A204.1 (cell line): ENCODE measurements around the gene FRY.
"Not testable (repeated sequence)": the region's sequence is repeated elsewhere in the genome, so short reads cannot be mapped to it uniquely, and the experiment has no call there.

Source experiments
- FAIRE-seq: peaks from 2 replicates; lab custom pipeline; 2012; peaks lifted over from hg19 to GRCh38; lab: Jason Lieb, UNC

FRY gene

DNA sequence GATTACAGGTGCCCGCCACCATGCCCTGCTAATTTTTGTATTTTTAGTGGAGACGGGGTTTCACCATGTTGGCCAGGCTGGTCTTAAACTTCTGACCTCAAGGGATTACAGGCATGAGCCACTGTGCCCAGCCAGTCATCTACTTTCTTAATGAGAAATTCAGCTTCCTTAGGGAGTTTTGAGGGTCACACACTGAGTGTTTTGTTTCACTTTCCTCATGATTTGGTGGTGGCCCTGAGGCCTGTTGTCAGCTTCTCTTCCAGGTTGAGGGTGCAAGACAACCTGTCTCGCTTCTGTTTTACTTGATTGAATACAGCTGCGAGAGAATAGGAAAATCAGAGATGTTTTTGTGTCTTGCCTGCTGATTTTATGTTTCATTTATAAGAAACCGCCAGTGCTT lies 9.9 kb downstream of the FRY start:
- FAIRE-seq = no peak

DNA sequence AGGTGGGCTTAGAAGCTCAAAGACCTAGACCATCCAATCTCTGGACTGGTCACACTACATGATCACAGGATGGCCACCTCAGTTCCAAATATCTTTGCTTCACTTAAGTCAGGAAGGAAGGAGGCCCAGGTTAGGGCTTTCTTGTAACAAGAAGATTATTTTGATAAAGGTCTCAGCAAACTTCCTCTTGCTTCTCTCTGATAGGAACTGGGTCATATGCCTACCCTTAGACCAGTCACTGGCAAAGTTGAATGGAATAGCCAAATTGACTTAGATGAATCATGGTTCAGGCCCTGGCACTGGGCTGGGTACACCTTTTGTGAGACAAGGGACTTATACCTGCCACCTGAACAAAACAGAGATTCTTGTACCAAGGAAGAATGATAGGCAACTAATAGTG lies 11.0 kb downstream of the FRY start:
- no peak for FAIRE-seq

- no peak for FAIRE-seq
These were observed 12.9 kb downstream of the FRY start for GRCh38 chr13:32044446-32044845.

- FAIRE-seq = no peak
These were observed 14.0 kb downstream of the FRY start for GRCh38 chr13:32045537-32045936.

DNA sequence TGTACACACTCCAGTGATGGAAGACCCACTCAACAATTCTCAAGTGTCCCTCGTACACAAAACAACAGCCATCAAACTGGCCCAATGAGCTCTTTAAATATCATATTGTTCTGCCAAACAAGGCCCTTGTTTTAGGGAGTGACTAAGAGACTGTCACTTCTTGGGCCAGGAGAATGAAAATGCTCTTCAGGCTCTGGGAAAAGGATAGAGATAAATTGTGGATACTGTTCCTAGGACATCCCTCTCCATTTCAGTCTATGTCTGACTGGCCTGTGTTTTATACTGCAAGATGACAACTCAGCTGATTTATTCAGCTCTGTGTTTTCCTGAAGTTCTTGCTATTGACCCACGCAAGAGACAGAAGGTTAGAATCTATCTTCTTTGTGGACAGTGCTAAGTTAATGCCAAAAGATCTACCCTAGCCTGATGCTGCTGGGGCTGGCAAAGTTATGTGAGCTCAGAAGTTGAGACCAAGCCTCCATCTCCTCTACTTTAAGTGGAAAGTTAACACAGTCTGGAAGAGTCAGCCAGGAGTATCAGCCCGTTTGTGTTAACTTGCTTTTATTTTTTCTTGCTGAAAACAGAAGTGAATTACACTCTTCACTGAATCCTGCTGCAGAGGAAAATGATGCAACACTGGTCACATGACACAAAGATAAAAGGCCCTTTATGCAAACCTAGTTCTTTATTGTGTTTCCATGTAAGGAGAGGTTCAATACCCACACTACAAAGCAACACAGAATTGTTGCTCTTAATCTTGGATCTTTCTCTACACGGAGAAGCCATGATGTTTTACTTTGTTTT lies 14.6 kb downstream of the FRY start:
- no peak for FAIRE-seq

- no peak for FAIRE-seq
These were observed 15.5 kb downstream of the FRY start for GRCh38 chr13:32047088-32047487.

DNA sequence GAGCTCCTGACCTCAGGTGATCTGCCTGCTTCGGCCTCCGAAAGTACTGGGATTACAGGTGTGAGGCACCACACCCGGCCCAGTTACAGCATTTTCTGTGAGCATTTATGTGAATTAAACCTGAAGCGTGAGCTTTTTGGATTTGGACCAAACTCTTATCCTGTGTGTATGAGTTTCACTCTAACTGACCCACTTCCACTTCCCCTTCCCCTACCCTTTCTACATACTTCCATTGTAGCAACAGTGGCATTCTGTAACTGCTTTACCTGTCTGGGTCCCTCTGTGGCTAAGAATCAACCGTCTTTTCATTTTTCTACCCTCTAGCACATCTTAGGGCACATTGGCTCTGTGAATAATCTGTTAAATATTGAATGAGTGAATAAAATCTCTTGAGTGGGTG lies 16.2 kb downstream of the FRY start:
- no peak for FAIRE-seq

- FAIRE-seq = no peak
These were observed 17.2 kb downstream of the FRY start for GRCh38 chr13:32048816-32049215.

- no peak for FAIRE-seq
These were observed 19.6 kb downstream of the FRY start for GRCh38 chr13:32051156-32051555.

- FAIRE-seq = no peak
These were observed 24.7 kb downstream of the FRY start for GRCh38 chr13:32056316-32056715.

DNA sequence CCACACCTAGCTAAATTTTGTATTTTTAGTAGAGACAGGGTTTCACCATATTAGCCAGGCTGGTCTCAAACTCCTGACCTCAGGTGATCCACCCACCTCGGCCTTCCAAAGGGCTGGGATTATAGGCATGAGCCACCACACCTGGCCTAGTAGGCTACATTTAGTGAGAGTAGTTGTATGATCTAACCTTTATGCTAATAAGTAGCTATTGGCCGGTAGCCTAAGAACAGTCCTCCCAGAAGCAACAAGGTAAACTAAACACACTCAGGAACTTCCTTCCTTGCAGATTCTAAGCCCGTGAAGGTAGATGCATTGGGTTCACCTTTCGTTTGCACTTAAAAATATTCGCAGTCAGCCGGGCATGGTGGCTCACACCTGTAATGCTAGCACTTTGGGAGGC lies 25.8 kb downstream of the FRY start:
- FAIRE-seq = not testable (repeated sequence)

DNA sequence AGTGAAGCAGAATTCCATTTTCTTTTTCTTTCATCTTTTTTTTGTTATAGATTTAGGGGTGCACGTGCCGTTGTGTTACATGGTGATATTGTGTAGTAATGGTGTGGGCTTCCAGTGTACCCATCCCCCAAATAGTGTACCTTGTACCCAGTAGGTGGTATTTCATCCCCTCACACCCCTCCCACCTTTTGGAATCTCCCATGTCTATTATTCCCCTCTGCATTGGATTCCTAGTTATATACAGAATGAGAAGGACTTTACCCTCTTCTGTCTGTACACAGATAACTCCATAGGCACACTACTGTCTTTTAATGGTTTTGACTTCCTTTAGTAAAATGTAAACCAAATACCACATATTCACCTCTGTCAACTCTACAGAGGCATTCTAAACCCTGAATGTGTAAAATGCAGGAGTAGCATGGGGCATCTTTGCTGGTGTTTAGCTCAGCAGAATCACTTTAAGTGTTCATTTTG lies 28.0 kb downstream of the FRY start:
- no peak for FAIRE-seq

DNA sequence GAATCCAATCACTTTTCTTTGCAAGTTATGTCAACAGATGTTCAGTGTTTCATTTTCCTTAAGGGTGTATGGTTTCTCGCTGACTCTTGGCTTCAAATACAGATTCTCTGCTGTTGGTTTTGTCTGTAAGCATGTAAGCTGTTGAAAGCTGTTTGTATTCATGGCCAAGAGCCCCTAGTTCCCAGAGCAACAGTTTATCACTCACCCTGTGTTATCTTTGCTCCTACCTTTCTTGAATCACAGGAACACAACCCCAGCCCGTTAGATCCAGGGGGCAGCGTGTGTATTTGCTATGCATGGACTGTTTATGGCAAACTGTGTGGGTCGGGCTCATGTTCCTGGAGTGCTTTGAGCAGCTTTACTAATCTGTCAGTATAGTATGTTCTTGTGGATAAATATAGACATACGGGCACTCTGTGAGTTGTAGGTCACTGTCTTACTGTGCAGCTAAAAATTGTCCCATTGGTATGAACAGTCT lies 28.9 kb downstream of the FRY start:
- no peak for FAIRE-seq

- FAIRE-seq = no peak
These were observed 32.2 kb downstream of the FRY start for GRCh38 chr13:32063619-32064233.

DNA sequence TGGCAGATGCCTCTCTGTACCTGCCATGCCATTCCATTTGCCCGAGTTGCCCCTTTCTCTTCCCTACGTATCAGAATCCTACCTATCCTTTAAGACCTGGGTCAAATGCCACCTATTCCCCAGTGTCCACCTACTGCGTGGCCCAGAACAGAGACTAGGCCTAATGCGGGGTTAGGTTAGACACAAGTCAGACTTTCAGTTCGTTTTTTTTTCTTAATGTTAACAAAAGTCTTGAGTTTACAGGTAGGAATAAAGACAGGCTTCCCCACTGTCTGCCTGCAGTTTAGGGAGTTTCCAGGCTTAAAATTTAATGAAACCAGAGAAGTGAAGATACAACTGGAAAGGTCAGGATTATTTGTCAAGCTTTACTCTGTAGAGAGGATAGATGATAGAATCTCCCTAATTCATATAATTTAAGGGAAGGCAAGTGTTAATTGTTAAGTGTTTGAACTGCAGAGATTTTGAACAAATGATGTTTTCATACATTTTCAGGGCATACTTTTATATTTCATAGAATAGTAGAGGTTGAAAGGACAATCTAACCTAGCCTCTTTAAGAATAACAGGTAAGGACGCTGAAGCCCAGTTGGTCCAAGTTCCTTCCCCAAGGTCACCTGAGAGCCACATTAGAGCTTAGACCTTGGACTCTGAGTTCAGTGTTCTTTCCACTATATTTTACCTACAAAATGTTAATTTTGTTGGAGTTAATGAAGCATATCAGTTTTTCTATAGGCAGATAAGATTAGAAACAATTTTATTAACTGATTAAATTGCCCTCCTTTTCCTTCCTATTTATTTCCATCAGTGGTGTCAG lies 35.8 kb downstream of the FRY start:
- FAIRE-seq = no peak

- FAIRE-seq = no peak
These were observed 36.7 kb downstream of the FRY start for GRCh38 chr13:32068255-32068654.

- no peak for FAIRE-seq
These were observed 41.7 kb downstream of the FRY start for GRCh38 chr13:32073180-32073864.

- no peak for FAIRE-seq
These were observed 43.7 kb downstream of the FRY start for GRCh38 chr13:32075170-32075851.

DNA sequence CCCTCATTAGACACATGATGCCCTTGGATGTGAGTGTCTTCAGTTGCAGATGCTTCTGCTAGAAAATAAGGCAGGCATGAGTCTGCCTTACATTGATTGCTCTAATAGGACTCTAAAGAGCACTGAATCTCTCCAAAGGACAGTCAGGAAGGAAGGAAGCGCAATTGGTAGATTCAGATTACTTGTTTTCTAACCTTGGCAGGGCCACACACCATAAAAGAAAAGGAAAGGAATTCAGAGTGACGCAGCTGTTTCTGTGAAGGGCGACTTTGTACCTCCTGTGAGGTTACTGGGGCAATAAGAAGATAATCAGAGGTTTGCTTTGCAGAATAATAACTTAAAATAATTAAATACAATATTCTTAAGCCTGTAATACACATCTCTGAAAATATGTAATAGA lies 48.0 kb downstream of the FRY start:
- no peak for FAIRE-seq

DNA sequence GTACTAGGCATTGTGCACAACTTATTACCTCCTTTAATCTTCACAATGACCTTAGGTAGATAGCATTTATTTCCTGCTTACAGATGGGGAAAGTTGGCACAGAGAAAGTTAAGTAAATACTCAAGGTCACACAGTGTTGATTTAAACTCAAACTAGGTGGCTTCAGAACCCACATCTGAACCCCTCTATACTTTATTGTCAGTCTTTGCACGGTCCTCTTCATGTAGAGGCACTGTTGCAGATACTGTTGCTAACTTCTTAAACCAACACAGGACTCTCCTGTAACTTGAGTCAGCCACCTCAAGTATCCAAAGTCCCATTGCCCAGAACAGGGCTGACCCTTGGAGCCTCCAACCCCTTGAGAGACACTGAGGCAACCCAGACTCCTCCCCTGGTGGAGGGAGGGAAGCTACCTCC lies 48.8 kb downstream of the FRY start:
- no peak for FAIRE-seq

GRCh38 chr13:32081591-32081990 lies 50.0 kb downstream of the FRY start:
- no peak for FAIRE-seq

DNA sequence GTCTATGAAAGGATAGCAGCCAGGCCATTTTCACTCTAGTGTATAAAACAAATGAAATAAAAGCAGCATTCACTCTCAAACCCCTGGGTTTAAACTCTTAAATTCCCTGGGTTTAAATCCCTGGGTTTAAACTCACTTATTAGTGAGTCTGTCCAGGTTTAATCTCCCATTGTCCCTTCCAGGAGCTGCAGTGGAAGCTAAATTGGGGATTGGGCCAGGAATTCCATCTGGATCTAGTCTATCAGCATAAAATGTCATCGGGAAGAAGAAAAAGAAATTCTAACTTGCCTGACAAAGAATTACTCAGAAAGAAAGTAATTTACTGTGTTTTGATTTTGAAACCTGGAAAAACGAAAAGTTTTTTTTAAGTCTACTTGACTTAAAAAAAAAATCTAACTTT lies 54.8 kb downstream of the FRY start:
- no peak for FAIRE-seq
